ENCODE measurements around the gene EHF.
"Not testable (repeated sequence)": the region's sequence is repeated elsewhere in the genome, so short reads cannot be mapped to it uniquely, and the experiment has no call there.

The EHF gene

GRCh38 chr11:34588023-34588422, 32.9 kb upstream of the EHF start:
- no peaks in the 10 kb centered on the region for H3K36me3 ChIP-seq (ENCODE audit: insufficient read depth, low read length)
- H3K4me3 ChIP-seq (ENCODE audit: low read length), result no peak overlapping the region
- H3K4me1 ChIP-seq (ENCODE audit: insufficient read depth, low read length), result peaks cover 8% of the 10 kb centered on the region; the same call in 1 of the 2 replicates
- no peaks in the 10 kb centered on the region for H3K27me3 ChIP-seq (ENCODE audit: insufficient read depth, low read length)
- WGBS, result 94% methylated on average over 2 of the region's 2 CpGs
- H3K9ac ChIP-seq (ENCODE audit: low read depth, low read length), result no peak overlapping the region
- peaks cover 8% of the 10 kb centered on the region for H3K9me3 ChIP-seq (ENCODE audit: insufficient read depth, low read depth, low read length)
- H3K27ac ChIP-seq (ENCODE audit: low read depth, low read length), result no peak overlapping the region

- Histone ChIP-seq H3K27me3 (ENCODE audit: insufficient read depth, low read length) (no peaks in the 10 kb centered on the region), H3K9me3 (ENCODE audit: insufficient read depth, low read depth, low read length) (peaks cover 14% of the 10 kb centered on the region), H3K4me3 (ENCODE audit: low read length) (no peak overlapping the region), H3K36me3 (ENCODE audit: insufficient read depth, low read length) (no peaks in the 10 kb centered on the region), H3K4me1 (ENCODE audit: insufficient read depth, low read length) (peaks cover 8% of the 10 kb centered on the region; the same call in 1 of the 2 replicates), H3K27ac (ENCODE audit: low read depth, low read length) (no peak overlapping the region), H3K9ac (ENCODE audit: low read depth, low read length) (no peak overlapping the region)
- WGBS, result 88% methylated on average over 4 of the region's 4 CpGs
Observed at GRCh38 chr11:34588701-34589100, 32.2 kb upstream of the EHF start.

GRCh38 chr11:34589177-34589576, 31.7 kb upstream of the EHF start:
- peaks cover 16% of the 10 kb centered on the region for H3K9me3 ChIP-seq (ENCODE audit: insufficient read depth, low read depth, low read length)
- not testable (repeated sequence) for H3K4me1 ChIP-seq (ENCODE audit: insufficient read depth, low read length); H3K9ac ChIP-seq (ENCODE audit: low read depth, low read length); H3K4me3 ChIP-seq (ENCODE audit: low read length); H3K27me3 ChIP-seq (ENCODE audit: insufficient read depth, low read length); H3K36me3 ChIP-seq (ENCODE audit: insufficient read depth, low read length); H3K27ac ChIP-seq (ENCODE audit: low read depth, low read length)
- WGBS, result 89% methylated on average over 7 of the region's 7 CpGs

DNA sequence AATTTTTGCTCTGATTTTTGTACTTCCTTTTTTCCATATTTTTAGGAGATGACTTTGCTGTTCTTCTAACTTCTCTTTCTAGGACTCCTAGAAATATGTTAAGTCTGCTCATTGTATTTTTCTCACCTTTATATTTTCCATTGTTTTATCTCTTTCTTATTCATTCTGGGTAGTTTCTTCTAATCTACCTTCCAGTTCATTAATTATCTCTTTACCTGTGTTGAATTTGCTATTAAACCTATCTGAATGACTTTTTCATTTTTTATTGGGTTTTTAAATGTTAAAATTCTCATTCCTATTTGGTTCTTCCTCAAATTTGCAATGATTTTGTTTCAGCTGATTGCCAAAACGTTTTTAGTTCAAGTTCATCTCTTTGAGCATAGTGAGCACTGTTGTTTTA, 27.8 kb upstream of the EHF start:
- 100% methylated on average over 1 of the region's 1 CpG for WGBS
- H3K4me1 ChIP-seq (ENCODE audit: insufficient read depth, low read length), result no peaks in the 10 kb centered on the region
- no peaks in the 10 kb centered on the region for H3K27me3 ChIP-seq (ENCODE audit: insufficient read depth, low read length)
- H3K9ac ChIP-seq (ENCODE audit: low read depth, low read length), result no peak overlapping the region
- no peaks in the 10 kb centered on the region for H3K36me3 ChIP-seq (ENCODE audit: insufficient read depth, low read length)
- peaks cover 16% of the 10 kb centered on the region for H3K9me3 ChIP-seq (ENCODE audit: insufficient read depth, low read depth, low read length)
- H3K27ac ChIP-seq (ENCODE audit: low read depth, low read length), result no peak overlapping the region
- no peak overlapping the region for H3K4me3 ChIP-seq (ENCODE audit: low read length)

DNA sequence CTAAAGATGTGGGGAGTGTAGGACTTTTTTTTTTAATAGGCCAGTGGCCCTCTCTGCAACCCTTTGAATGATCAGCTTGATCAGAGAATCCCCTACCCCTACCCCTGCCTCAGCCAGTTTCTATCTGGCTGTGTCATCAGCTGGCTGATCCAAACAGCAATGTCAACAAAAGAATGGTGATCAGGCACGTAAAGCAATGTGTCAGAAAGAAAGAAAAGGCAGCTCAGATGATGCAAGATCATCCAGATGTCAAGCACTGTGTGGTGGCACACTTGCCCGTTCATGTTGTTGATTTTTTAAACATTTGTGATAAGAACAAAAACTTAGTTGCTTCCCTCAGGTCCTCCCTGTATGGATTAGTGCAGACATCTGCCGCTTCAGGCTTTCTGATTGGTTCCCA, 26.3 kb upstream of the EHF start:
- no peaks in the 10 kb centered on the region for H3K36me3 ChIP-seq (ENCODE audit: insufficient read depth, low read length)
- H3K27me3 ChIP-seq (ENCODE audit: insufficient read depth, low read length), result no peaks in the 10 kb centered on the region
- 90% methylated on average over 3 of the region's 3 CpGs for WGBS
- H3K4me1 ChIP-seq (ENCODE audit: insufficient read depth, low read length), result no peaks in the 10 kb centered on the region
- H3K4me3 ChIP-seq (ENCODE audit: low read length), result no peak overlapping the region
- no peak overlapping the region for H3K27ac ChIP-seq (ENCODE audit: low read depth, low read length)
- H3K9me3 ChIP-seq (ENCODE audit: insufficient read depth, low read depth, low read length), result peaks cover 16% of the 10 kb centered on the region
- H3K9ac ChIP-seq (ENCODE audit: low read depth, low read length), result no peak overlapping the region

- Histone ChIP-seq H3K9me3 (ENCODE audit: insufficient read depth, low read depth, low read length) (peaks cover 16% of the 10 kb centered on the region), H3K4me3 (ENCODE audit: low read length) (no peak overlapping the region), H3K36me3 (ENCODE audit: insufficient read depth, low read length) (no peaks in the 10 kb centered on the region), H3K4me1 (ENCODE audit: insufficient read depth, low read length) (no peaks in the 10 kb centered on the region), H3K9ac (ENCODE audit: low read depth, low read length) (no peak overlapping the region), H3K27ac (ENCODE audit: low read depth, low read length) (no peak overlapping the region), H3K27me3 (ENCODE audit: insufficient read depth, low read length) (no peaks in the 10 kb centered on the region)
- 82% methylated on average over 2 of the region's 2 CpGs for whole genome bisulfite sequencing
Observed at GRCh38 chr11:34595391-34595790, 25.5 kb upstream of the EHF start.

- Histone ChIP-seq H3K9me3 (ENCODE audit: insufficient read depth, low read depth, low read length) (peaks cover 16% of the 10 kb centered on the region), H3K4me3 (ENCODE audit: low read length) (no peak overlapping the region), H3K27me3 (ENCODE audit: insufficient read depth, low read length) (no peaks in the 10 kb centered on the region), H3K4me1 (ENCODE audit: insufficient read depth, low read length) (no peaks in the 10 kb centered on the region), H3K36me3 (ENCODE audit: insufficient read depth, low read length) (no peaks in the 10 kb centered on the region), H3K9ac (ENCODE audit: low read depth, low read length) (no peak overlapping the region), H3K27ac (ENCODE audit: low read depth, low read length) (no peak overlapping the region)
- WGBS, result 94% methylated on average over 10 of the region's 11 CpGs
Observed at GRCh38 chr11:34595960-34596644, 24.8 kb upstream of the EHF start.

GRCh38 chr11:34599406-34599945, 21.4 kb upstream of the EHF start:
- WGBS, result 81% methylated on average over 8 of the region's 8 CpGs
- Histone ChIP-seq H3K9me3 (ENCODE audit: insufficient read depth, low read depth, low read length) (no peaks in the 10 kb centered on the region), H3K27me3 (ENCODE audit: insufficient read depth, low read length) (no peaks in the 10 kb centered on the region), H3K4me1 (ENCODE audit: insufficient read depth, low read length) (no peaks in the 10 kb centered on the region), H3K27ac (ENCODE audit: low read depth, low read length) (no peak overlapping the region), H3K9ac (ENCODE audit: low read depth, low read length) (no peak overlapping the region), H3K4me3 (ENCODE audit: low read length) (no peak overlapping the region), H3K36me3 (ENCODE audit: insufficient read depth, low read length) (no peaks in the 10 kb centered on the region)

DNA sequence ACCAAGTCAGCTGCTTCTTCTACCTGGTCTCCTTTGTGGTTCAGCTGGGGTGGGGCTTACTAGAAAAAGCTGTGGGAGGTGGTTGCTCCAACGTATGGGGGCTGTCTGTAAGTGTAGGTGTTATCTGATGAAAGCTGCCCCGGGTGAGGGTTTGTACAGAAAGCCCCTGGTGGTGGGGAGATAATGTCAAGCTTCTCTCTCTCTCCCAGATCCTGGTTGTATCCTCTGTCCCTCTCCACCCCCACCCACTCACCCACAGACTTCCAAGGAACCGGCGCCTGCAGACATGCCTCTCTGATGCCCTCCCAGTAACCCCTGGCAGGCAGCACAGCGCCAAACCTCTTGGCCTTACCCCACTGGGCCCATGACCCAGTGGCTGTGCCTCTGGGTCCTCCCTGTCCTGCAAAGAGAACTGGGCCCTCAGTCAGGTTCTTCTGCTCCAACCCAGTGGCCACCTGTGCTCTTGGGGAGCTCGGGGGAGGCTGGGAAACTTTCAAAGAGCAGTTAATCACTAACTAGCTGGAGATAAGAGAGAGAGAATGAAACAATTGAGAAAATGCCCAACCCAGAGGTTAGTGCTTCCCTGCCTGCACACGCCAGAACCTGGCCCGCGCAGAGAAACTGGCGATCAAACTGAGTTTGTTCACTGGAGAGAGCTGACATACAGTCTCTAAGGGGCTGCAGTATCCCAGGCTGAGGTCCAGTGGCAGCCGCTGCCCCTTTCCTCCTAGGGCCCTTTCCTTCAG, 20.4 kb upstream of the EHF start:
- WGBS, result 76% methylated on average over 10 of the region's 11 CpGs
- no peaks in the 10 kb centered on the region for H3K4me1 ChIP-seq (ENCODE audit: insufficient read depth, low read length)
- no peaks in the 10 kb centered on the region for H3K36me3 ChIP-seq (ENCODE audit: insufficient read depth, low read length)
- no peaks in the 10 kb centered on the region for H3K27me3 ChIP-seq (ENCODE audit: insufficient read depth, low read length)
- H3K4me3 ChIP-seq (ENCODE audit: low read length), result no peak overlapping the region
- no peak overlapping the region; the same call in 1 of the 2 replicates for H3K27ac ChIP-seq (ENCODE audit: low read depth, low read length)
- H3K9me3 ChIP-seq (ENCODE audit: insufficient read depth, low read depth, low read length), result no peaks in the 10 kb centered on the region
- H3K9ac ChIP-seq (ENCODE audit: low read depth, low read length), result no peak overlapping the region

DNA sequence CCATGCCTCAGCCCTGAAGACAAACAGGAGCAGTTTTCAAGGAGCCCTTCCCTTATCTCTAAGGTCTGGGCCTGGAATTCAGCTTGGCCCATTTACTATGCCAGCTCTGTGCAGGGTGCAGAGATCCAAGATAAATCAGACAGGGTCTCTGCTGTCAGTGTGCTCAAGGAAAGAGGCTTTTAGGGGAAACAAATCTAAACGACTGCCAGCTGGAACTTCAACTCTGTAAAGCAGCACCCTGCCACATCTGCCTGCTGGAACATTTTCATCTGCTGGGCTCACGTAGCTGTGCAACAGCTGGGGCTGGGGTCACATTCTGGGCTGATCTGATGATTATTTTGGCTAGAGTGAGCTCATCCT, 19.8 kb upstream of the EHF start:
- Histone ChIP-seq H3K27ac (ENCODE audit: low read depth, low read length) (no peak overlapping the region; the same call in 1 of the 2 replicates), H3K9ac (ENCODE audit: low read depth, low read length) (no peak overlapping the region), H3K4me3 (ENCODE audit: low read length) (no peak overlapping the region), H3K4me1 (ENCODE audit: insufficient read depth, low read length) (no peaks in the 10 kb centered on the region), H3K27me3 (ENCODE audit: insufficient read depth, low read length) (no peaks in the 10 kb centered on the region), H3K9me3 (ENCODE audit: insufficient read depth, low read depth, low read length) (no peaks in the 10 kb centered on the region), H3K36me3 (ENCODE audit: insufficient read depth, low read length) (no peaks in the 10 kb centered on the region)
- WGBS, result 71% methylated on average over 2 of the region's 2 CpGs

- H3K9ac ChIP-seq (ENCODE audit: low read depth, low read length), result no peak overlapping the region
- no peaks in the 10 kb centered on the region for H3K4me1 ChIP-seq (ENCODE audit: insufficient read depth, low read length)
- H3K27ac ChIP-seq (ENCODE audit: low read depth, low read length), result no peak overlapping the region
- no peaks in the 10 kb centered on the region for H3K36me3 ChIP-seq (ENCODE audit: insufficient read depth, low read length)
- WGBS, result 96% methylated on average over 5 of the region's 5 CpGs
- H3K4me3 ChIP-seq (ENCODE audit: low read length), result no peak overlapping the region
- H3K9me3 ChIP-seq (ENCODE audit: insufficient read depth, low read depth, low read length), result no peaks in the 10 kb centered on the region
- H3K27me3 ChIP-seq (ENCODE audit: insufficient read depth, low read length), result no peaks in the 10 kb centered on the region
Observed at GRCh38 chr11:34601609-34602008, 19.3 kb upstream of the EHF start.

Measured in HUES64 (cell line).